Stimulated activated CD4-positive, alpha-beta T cell treated with anti-CD3 and anti-CD28 coated beads, Interleukin-1b, Interleukin-23, amount 100 ng/mL, for 48 hours (primary cell): ENCODE results near the gene SSU72.
"Not testable (repeated sequence)": the region's sequence is repeated elsewhere in the genome, so short reads cannot be mapped to it uniquely, and the experiment has no call there.

ENCODE experiments used
- DNase-seq: peaks from one replicate; pipeline ENCODE4 v3.0.0-alpha.2; 2020

Gene SSU72

GRCh38 chr1:1523651-1524050, 51.0 kb downstream of the SSU72 start:
- DNase-seq, result not testable (repeated sequence)

DNA sequence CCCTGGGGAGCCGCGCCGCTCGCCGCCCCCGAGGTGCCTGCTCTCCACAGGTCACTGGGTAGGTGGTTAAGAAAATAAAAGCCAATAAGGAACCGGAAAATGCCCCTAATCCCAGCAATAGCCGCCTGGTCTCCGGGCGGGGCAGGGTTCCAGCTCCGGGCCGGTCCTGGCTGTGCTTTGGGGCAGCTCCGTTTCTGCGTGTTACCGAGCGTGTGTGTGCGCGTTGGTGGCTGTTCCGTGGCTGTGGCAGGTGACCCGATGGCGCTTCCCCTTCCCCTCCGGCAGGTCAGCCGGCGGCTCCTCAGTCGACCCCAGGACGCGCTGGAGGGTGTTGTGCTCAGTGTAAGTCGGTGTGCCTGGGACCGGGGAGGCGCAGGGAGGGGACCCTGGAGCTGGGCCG, 51.4 kb downstream of the SSU72 start:
- not testable (repeated sequence) for DNase-seq

DNA sequence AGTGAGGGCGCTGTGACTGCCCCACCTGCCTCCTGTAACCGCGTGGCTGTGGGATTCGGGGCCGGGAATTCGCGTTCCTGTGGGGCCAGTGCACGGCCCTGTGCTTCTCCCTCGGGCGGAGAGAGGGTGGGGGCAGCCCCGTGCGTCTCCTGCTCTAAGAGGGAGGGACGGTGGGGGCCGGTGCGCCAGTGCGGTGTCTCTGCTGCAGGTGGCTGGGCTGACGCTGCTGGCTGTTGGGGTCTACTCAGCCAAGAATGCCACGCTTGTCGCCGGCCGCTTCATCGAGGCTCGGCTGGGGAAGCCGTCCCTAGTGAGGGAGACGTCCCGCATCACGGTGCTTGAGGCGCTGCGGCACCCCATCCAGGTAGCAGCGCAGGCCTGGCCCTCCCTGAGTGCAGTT, 52.1 kb downstream of the SSU72 start:
- not testable (repeated sequence) for DNase-seq

- no peak for DNase-seq
Observed at GRCh38 chr1:1521331-1521730, 53.3 kb downstream of the SSU72 start.

DNA sequence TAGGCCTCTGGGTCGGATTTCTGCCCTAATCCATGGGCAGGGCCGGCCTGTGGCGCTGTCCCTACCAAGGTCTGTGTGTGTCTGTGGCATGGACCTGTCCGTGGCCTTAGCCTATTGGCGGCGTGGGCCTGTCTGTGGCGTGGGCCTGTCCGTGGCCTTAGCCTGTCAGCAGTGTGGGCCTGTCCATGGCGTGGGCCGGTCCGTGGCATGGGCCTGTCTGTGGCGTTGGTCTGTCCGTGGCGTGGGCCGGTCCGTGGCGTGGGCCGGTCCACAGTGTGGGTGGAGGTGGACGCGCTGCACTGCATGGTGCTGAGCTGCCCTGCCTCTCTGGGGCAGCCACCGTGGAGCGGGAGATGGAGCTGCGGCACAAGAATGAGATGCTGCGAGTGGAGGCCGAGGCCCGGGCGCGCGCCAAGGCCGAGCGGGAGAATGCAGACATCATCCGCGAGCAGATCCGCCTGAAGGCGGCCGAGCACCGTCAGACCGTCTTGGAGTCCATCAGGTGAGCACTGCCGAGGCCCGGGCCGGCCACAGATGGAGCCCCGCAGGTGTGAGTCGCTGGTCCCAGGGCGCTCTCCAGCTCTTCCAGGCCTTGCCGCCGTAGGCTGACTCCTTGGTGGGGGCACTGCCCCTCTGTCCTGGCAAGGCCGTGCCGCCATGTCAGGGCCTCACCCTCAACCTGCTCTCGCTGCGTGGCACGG, 54.7 kb downstream of the SSU72 start:
- DNase-seq, result not testable (repeated sequence)

GRCh38 chr1:1518621-1519007, 56.0 kb downstream of the SSU72 start:
- DNase-seq, result not testable (repeated sequence)

GRCh38 chr1:1517973-1518620, 56.6 kb downstream of the SSU72 start:
- DNase-seq, result no peak

- DNase-seq, result not testable (repeated sequence)
Observed at GRCh38 chr1:1516923-1517322, 57.7 kb downstream of the SSU72 start.

DNA sequence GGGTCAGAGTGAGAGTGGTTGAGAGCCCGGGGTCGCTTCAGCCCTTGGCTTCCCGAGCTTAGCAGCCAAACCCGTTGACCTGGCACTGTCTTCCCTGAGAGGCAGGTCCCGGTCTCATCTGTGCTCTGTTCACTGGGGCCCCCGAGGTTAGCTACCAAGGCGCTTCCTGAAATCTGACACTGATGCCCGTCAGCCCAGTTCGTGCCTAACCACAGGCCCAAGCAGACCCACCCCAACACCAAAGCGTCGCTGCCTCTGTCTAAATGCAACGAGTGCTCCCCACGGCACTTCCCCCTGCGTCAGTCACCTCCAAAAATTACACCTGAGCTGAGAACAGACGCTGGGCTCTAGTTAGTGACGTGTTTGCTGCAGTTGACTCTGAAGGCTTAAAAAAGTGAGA, 60.3 kb downstream of the SSU72 start:
- DNase-seq, result not testable (repeated sequence)

DNA sequence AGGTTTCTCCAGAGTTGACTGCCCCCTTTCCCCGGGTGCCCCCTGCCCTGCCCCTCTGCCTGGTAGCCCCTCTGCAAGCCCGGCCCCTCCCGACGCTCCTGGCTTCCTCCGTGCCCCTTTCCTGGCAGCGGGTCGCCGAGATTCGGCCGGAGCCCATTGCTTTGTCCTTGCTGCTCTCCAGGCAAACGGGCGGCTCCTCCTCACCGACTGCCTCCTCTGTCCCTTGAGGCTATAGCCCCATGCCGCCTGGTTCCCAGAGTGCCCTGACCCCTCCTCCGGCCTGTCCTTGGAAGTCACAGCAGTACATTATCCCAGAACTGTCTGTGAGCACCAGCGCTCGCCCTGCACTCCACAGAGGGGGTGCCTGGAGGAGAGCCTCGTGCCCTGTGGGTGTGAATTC, 61.0 kb downstream of the SSU72 start:
- DNase-seq, result not testable (repeated sequence)

DNA sequence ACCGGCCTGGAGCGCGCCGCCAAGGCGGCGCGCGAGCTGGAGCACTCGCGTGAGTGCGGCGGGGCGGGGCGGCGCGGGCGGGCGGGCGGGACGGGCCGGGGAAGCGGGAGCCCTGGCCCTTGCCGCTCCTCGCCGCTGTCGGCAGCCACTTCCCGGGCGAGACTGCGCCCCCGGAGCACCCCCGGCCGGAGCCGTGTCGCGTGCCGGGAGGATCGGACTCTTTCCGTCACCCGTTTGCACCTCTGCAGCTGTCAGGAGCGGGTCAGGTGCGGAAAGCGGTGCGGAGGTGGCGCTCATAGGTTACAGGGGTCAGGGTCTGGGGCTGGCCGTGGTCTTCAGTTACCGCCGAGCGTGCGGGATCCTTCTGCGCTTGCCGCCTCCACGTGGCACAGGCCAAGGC, 62.2 kb downstream of the SSU72 start:
- DNase-seq, result not testable (repeated sequence)

- DNase-seq, result peak; percentile 97
Observed at GRCh38 chr1:1511533-1512285, 63.0 kb downstream of the SSU72 start, which contains the start of gene ATAD3A. Gene ATAD3A, plus strand, starts transcription at chr1:1512162. Its CDS starts 107 bp downstream, at chr1:1512269.

DNA sequence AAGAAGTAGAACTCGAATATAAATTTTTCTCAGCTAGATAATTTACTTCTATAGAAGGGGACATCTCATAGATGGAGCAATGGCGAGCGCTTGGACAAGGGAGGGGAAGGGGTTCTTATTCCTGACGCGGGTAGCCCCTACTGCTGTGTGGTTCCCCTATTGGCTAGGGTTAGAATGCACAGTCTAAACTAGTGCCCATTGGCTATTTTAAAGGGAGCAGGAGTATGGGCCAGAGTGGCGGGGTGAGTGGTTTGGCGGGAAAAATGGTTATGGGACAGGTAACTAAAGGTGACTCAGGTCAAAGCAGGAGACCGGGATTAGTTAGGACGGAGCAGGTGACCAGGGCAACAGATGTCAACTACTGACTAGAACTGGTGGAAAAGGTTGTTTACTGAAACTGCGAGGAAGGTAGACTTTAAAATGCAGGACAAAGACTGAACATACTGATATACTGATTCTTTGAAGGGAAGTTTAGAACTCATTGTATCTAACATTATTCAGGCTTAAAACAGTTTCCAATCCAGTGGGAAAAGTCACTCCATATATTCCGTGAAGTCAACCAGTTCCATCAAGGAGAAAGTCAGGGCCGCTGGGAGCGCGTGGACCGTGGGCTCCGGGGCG, 63.6 kb downstream of the SSU72 start:
- peak; percentile 30 for DNase-seq

DNA sequence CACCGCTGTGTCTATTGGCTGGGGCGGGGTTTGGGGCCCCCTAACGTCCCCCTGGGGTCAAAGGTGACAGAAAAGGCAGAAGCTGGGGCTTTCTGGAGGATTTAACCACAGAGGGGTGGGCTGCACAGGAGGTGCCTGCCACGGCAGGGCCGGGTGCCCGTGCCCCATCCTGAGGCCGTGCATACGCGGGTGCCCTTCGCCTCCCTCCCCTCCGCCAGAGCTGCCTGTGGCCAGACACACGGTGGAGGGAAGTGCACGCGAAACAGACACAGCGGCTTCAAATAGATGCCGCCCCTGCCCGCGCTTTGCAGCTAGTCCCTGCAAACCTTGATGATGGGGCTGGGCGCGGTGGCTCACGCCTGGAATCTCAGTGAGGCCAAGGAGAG, 65.2 kb downstream of the SSU72 start:
- DNase-seq, result not testable (repeated sequence)

- DNase-seq, result not testable (repeated sequence)
Observed at GRCh38 chr1:1508775-1509464, 65.7 kb downstream of the SSU72 start.

GRCh38 chr1:1507305-1507704, 67.4 kb downstream of the SSU72 start:
- DNase-seq, result no peak

GRCh38 chr1:1505801-1506200, 68.9 kb downstream of the SSU72 start:
- DNase-seq, result not testable (repeated sequence)

- DNase-seq, result peak; percentile 17
Observed at GRCh38 chr1:1505366-1505798, 69.3 kb downstream of the SSU72 start.

DNA sequence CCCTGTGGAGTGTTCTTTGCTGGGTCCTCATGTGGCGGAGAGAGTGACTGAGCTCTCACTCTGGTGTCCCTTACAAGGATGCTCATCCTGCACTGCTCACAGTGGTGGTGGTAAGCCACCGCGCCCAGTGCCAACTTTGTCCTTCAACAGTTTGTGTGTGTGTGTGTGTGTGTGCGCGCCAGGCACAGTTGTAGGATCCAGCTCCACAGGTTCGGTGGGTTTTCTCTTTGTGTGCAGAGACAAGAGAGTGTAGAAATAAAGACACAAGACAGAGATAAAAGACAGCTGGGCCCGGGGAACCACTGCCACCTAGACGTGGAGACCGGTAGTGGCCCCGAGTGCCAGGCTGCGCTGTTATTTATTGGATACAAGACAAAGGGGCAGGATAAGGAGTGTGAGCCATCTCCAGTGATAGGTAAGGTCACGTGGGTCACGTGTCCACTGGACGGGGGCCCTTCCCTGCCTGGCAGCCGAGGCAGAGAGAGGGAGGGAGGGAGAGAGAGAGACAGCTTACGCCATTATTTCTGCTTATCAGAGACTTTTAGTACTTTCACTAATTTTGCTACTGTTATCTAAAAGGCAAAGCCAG, 69.8 kb downstream of the SSU72 start:
- peak; percentile 85 for DNase-seq

GRCh38 chr1:1495461-1495975, 79.1 kb downstream of the SSU72 start:
- DNase-seq, result not testable (repeated sequence)

DNA sequence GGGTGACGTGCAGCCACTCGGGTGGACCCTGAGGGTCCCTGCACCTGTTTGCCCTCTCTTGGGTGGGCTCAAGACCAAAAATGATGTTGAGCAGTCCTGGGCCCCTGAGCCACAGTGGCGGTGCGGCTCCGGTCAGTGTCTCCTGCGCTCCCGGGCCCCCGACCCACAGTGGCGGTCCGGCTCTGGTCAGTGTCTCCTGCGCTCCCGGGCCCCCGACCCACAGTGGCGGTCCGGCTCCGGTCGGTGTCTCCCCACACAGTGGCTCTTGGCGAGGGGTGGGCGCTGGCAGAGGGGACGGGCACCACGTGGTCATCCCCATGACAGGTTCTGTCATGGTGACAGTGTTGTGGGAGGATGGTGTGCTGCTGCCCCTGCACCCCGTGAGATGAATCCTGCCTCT, 80.4 kb downstream of the SSU72 start:
- not testable (repeated sequence) for DNase-seq
